ENCODE measurements around the gene ACER1.

Gene ACER1

GRCh38 chr19:6263735-6264444 is 69.5 kb downstream of the ACER1 start:
- no peak for DNase-seq

- no peak for DNase-seq
Observed at GRCh38 chr19:6263306-6263705, 70.1 kb downstream of the ACER1 start.

- DNase-seq, result no peak
Observed at GRCh38 chr19:6262519-6262918, 70.9 kb downstream of the ACER1 start.

- DNase-seq, result no peak
Observed at GRCh38 chr19:6261883-6262282, 71.5 kb downstream of the ACER1 start.

- no peak for DNase-seq
Observed at GRCh38 chr19:6260912-6261650, 72.3 kb downstream of the ACER1 start.

- no peak for DNase-seq
Observed at GRCh38 chr19:6260376-6260775, 73.0 kb downstream of the ACER1 start.

- no peak for DNase-seq
Observed at GRCh38 chr19:6259312-6259861, 74.0 kb downstream of the ACER1 start.

GRCh38 chr19:6258812-6259311 is 74.5 kb downstream of the ACER1 start:
- no peak for DNase-seq

All from NCI-H1694 (cell line).